Measurements from ENCODE around the gene SLC4A11. TPM values are rescaled to one million over a fixed set of nuclear protein-coding genes. Genes with fewer than 3 reads are reported as not detected.
A peak's percentile ranks its signal among the peaks of the same experiment; 100 is the strongest.

Gene SLC4A11
- total and polyA plus RNA-seq, 2 donors (not counting 1 experiment from before 2014, with no cell fraction given) = 0.56 to 1.7 TPM

DNA sequence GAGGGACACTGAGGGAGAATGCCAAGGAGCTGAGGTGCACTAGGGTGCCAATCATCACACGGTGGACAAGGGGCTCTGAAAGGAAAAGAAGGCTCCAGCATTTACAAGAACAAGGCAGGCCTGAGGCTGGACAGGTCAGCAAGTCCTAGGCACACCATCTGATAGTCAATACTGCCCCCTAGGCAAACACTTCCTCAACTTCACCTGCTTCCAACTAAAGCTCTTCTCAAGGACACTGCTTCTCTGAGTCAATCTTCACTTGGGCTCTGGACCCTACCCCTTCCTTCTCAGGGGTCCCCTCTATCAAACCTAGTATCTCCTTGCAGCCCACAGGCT, 37.7 kb upstream of the SLC4A11 start:
- DNase-seq (ENCODE audit: low read depth in 2 of 2) = peak; percentile 7 to 27
- peaks cover 16% of the 10 kb centered on the region for H3K36me3 ChIP-seq (ENCODE audit: control insufficient read depth, insufficient read depth, low read length)
- no peak overlapping the region for H3K4me2 ChIP-seq (ENCODE audit: extremely low read depth, insufficient read depth, low read length)
- H3K27me3 ChIP-seq (ENCODE audit: control insufficient read depth, insufficient read depth, low read length) = no peaks in the 10 kb centered on the region
- TF ChIP-seq CTCF (conservative IDR thresholded peaks at IDR 0.05 in 1 of 2, IDR thresholded peaks at IDR 0.05 in 1 of 2; ENCODE audit: low read depth in 1 of 2, low read length in 2 of 2) (no peak), EZH2 (IDR thresholded peaks at IDR 0.05; ENCODE audit: low read length, missing control alignments) (no peak)
- no peak overlapping the region for H3K27ac ChIP-seq (ENCODE audit: insufficient read depth, low read length)
- no peaks in the 10 kb centered on the region for H3K9me3 ChIP-seq (ENCODE audit: control insufficient read depth, insufficient read depth, low read depth, low read length)
- no peaks in the 10 kb centered on the region for H3K4me1 ChIP-seq (ENCODE audit: control insufficient read depth, extremely low read depth, insufficient read depth, low read length)
- no peak overlapping the region for H2AFZ ChIP-seq (ENCODE audit: low read length)
- no peaks in the 10 kb centered on the region for H3K79me2 ChIP-seq (ENCODE audit: control insufficient read depth, insufficient read depth, low read length)
- no peaks in the 10 kb centered on the region for H4K20me1 ChIP-seq (ENCODE audit: control insufficient read depth, extremely low read depth, insufficient read depth, low read length)
- no peak overlapping the region for H3K4me3 ChIP-seq (replicated peaks in 1 of 4; ENCODE audit: control extremely low read depth in 1 of 4, insufficient read depth in 1 of 4, low read depth in 3 of 4, low read length in 4 of 4)
- no peak overlapping the region for H3K9ac ChIP-seq (ENCODE audit: insufficient read depth, low read length)

DNA sequence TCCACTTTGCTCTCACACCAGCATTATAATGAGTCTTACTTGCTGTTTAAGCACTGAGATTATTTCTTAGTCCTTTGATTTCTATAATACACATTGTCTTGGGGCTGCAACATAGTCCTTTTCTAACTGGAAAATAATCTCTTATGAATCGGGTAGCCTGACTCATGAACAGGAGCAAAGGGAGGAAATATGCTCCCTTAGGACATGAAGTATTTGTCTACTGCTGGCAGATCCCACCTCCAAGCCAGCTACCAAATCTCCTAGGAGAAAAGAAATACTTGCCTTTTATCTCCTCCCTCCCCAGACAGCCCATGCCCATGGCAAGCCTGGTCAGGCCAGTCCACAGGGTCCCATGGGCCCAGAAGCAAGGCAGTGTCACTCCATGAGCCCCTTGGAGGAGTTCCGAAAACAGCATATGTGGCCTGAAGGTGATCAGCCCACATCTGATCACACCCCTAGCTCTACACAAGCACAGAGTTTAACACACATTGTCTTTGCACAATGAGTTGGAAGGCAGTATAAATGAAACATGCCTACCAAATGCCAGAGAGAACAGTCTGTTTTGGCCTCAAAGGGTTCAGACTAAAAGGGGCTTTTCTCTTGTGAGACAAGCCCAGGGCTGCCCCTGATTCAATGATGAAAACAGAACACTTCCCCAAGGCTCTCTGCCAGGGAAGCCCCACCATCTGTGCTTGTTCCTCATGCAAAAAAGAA, 37.1 kb upstream of the SLC4A11 start:
- Histone ChIP-seq H2AFZ (ENCODE audit: low read length) (no peak overlapping the region), H3K9me3 (ENCODE audit: control insufficient read depth, insufficient read depth, low read depth, low read length) (no peaks in the 10 kb centered on the region), H3K9ac (ENCODE audit: insufficient read depth, low read length) (no peak overlapping the region), H3K79me2 (ENCODE audit: control insufficient read depth, insufficient read depth, low read length) (no peaks in the 10 kb centered on the region), H3K4me3 (replicated peaks in 1 of 4; ENCODE audit: control extremely low read depth in 1 of 4, insufficient read depth in 1 of 4, low read depth in 3 of 4, low read length in 4 of 4) (no peak overlapping the region), H3K4me2 (ENCODE audit: extremely low read depth, insufficient read depth, low read length) (no peak overlapping the region), H3K27me3 (ENCODE audit: control insufficient read depth, insufficient read depth, low read length) (no peaks in the 10 kb centered on the region), H3K27ac (ENCODE audit: insufficient read depth, low read length) (no peak overlapping the region), H4K20me1 (ENCODE audit: control insufficient read depth, extremely low read depth, insufficient read depth, low read length) (no peaks in the 10 kb centered on the region), H3K36me3 (ENCODE audit: control insufficient read depth, insufficient read depth, low read length) (peaks cover 13% of the 10 kb centered on the region), H3K4me1 (ENCODE audit: control insufficient read depth, extremely low read depth, insufficient read depth, low read length) (no peaks in the 10 kb centered on the region)
- no peak for TF ChIP-seq EZH2 (IDR thresholded peaks at IDR 0.05; ENCODE audit: low read length, missing control alignments)
- TF ChIP-seq CTCF (conservative IDR thresholded peaks at IDR 0.05 in 1 of 2, IDR thresholded peaks at IDR 0.05 in 1 of 2; ENCODE audit: low read depth in 1 of 2, low read length in 2 of 2) = no peak
- no peak for DNase-seq (ENCODE audit: low read depth in 2 of 2)

GRCh38 chr20:3275064-3275935, 36.3 kb upstream of the SLC4A11 start:
- Histone ChIP-seq H3K36me3 (ENCODE audit: control insufficient read depth, insufficient read depth, low read length) (peaks cover 14% of the 10 kb centered on the region), H3K9ac (ENCODE audit: insufficient read depth, low read length) (no peak overlapping the region), H3K27me3 (ENCODE audit: control insufficient read depth, insufficient read depth, low read length) (no peaks in the 10 kb centered on the region), H3K79me2 (ENCODE audit: control insufficient read depth, insufficient read depth, low read length) (no peaks in the 10 kb centered on the region), H3K4me1 (ENCODE audit: control insufficient read depth, extremely low read depth, insufficient read depth, low read length) (no peaks in the 10 kb centered on the region), H3K27ac (ENCODE audit: insufficient read depth, low read length) (no peak overlapping the region), H2AFZ (ENCODE audit: low read length) (no peak overlapping the region), H3K9me3 (ENCODE audit: control insufficient read depth, insufficient read depth, low read depth, low read length) (no peaks in the 10 kb centered on the region), H3K4me2 (ENCODE audit: extremely low read depth, insufficient read depth, low read length) (no peak overlapping the region), H4K20me1 (ENCODE audit: control insufficient read depth, extremely low read depth, insufficient read depth, low read length) (no peaks in the 10 kb centered on the region), H3K4me3 (replicated peaks in 1 of 4; ENCODE audit: control extremely low read depth in 1 of 4, insufficient read depth in 1 of 4, low read depth in 3 of 4, low read length in 4 of 4) (no peak overlapping the region)
- no peak for TF ChIP-seq CTCF (conservative IDR thresholded peaks at IDR 0.05 in 1 of 2, IDR thresholded peaks at IDR 0.05 in 1 of 2; ENCODE audit: low read depth in 1 of 2, low read length in 2 of 2)
- no peak for TF ChIP-seq EZH2 (IDR thresholded peaks at IDR 0.05; ENCODE audit: low read length, missing control alignments)
- DNase-seq (ENCODE audit: low read depth in 2 of 2) = no peak

Data from fibroblast of lung (primary cell).